Fibroblast of villous mesenchyme (primary cell): ENCODE measurements around the gene FPR1. TPM values are rescaled to one million over a fixed set of nuclear protein-coding genes. Genes with fewer than 3 reads are reported as not detected.

Experiments
- DNase-seq: peaks from one replicate; pipeline ENCODE4 v3.0.0-alpha.2; 2010; ENCODE audit warnings: low read depth
- H3K4me3 ChIP-seq: 2 replicates; pipeline ENCODE4 v1.5.1; 2011; ENCODE audit warnings: low read depth, mild to moderate bottlenecking, low read length
- CTCF ChIP-seq: IDR thresholded peaks from 2 replicates; pipeline ENCODE4 v1.5.1; 2012; ENCODE audit warnings: low read depth, mild to moderate bottlenecking, low read length; ENCODE audit not compliant: insufficient read depth
- total RNA-seq: library from RNA; depleted of rRNA; stranded (reverse); fragments of >200 nt; gene quantifications from 2 replicates; pipeline ENCODE4 v1.2.3, GENCODE V29; 2012

The FPR1 gene
- total RNA-seq: not detected in 2 replicates

- no peak for TF ChIP-seq CTCF
- H3K4me3 ChIP-seq: no peak within 1 kb of the TSS
- peak; percentile 52 for DNase-seq
Observed at GRCh38 chr19:51751655-51752054, at the start of gene FPR1. Gene FPR1 (minus strand): TSS chr19:51751878. CDS start chr19:51746994, 4,884 bp downstream.

GRCh38 chr19:51800473-51801244 is 49.0 kb upstream of the FPR1 start:
- peak; percentile 99 for DNase-seq
- TF ChIP-seq CTCF: no peak
- no peak overlapping the region for H3K4me3 ChIP-seq

GRCh38 chr19:51799774-51800472 is 48.2 kb upstream of the FPR1 start:
- DNase-seq: no peak
- H3K4me3 ChIP-seq: no peak overlapping the region
- TF ChIP-seq CTCF: no peak

GRCh38 chr19:51799034-51799773 is 47.5 kb upstream of the FPR1 start:
- peak; percentile 21 for TF ChIP-seq CTCF
- peak; percentile 98 for DNase-seq
- no peak overlapping the region for H3K4me3 ChIP-seq

- TF ChIP-seq CTCF: no peak
- DNase-seq: no peak
- no peak overlapping the region for H3K4me3 ChIP-seq
Observed at GRCh38 chr19:51798062-51798461, 46.4 kb upstream of the FPR1 start.

GRCh38 chr19:51797480-51797879 is 45.8 kb upstream of the FPR1 start:
- no peak overlapping the region for H3K4me3 ChIP-seq
- DNase-seq: no peak
- no peak for TF ChIP-seq CTCF
